NCI-H2081 treated with DMSO at 0.1 percent for 48 hours (cell line): ENCODE results near the gene C10orf95.

Experiments used
- DNase-seq: peaks from one replicate; lab custom pipeline; 2025; lab: John Stamatoyannopoulos, UW

C10orf95 gene

DNA sequence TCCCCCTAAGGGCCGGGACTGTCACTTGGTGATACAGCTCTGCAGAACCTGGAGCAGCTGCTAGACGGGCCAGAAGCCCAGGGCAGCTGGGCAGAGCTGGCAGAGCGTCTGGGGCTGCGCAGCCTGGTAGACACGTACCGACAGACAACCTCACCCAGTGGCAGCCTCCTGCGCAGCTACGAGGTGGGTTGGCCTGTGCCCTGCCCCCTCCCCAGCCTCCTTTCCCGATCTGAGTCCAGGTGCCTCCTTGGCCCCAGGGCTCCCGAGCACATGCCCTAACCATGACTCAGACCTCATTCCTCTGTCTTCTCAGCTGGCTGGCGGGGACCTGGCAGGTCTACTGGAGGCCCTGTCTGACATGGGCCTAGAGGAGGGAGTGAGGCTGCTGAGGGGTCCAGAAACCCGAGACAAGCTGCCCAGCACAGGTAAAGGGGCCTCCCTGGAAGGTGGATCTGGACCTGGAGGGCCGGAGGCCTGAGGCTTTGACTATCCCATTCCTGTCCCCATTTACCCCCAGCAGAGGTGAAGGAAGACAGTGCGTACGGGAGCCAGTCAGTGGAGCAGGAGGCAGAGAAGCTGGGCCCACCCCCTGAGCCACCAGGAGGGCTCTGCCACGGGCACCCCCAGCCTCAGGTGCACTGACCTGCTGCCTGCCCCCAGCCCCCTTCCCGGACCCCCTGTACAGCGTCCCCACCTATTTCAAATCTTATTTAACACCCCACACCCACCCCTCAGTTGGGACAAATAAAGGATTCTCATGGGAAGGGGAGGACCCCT lies 49.4 kb downstream of the C10orf95 start:
- DNase-seq = no peak

DNA sequence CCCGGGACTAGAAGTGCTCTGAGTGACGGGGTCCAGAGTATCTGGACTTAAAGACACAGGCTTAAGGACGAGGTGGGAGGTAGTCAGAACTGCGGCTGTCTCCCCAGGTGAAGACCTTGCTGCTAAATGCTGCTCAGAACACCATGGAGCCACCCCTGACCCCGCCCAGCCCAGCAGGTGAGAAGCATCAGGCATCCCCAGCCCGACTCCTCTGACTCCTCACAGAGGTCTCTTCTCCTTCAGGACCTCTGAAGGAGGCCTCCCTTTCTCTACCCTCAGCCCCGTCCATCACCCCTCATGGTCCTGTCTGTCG lies 50.0 kb downstream of the C10orf95 start:
- no peak for DNase-seq

DNA sequence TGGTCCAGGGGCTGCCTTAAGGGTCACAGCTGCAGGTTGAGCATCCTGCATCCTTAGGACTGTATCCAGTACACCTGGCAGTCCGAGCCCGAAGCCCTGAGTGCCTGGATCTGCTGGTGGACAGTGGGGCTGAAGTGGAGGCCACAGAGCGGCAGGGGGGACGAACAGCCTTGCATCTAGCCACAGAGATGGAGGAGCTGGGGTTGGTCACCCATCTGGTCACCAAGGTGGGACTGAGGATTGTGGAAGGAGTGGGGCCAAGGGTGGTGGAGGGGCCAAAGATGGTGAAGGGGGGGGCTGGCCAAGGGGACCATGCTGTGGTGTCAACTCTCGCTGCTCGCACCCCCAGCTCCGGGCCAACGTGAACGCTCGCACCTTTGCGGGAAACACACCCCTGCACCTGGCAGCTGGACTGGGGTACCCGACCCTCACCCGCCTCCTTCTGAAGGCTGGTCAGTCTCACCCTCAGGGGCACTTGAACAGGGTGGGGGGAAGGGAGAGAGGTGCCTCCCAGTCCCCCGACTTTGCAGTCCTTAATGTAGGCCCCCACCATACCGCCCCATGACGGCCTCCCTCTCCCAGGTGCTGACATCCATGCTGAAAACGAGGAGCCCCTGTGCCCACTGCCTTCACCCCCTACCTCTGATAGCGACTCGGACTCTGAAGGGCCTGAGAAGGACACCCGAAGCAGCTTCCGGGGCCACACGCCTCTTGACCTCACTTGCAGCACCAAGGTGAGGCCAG lies 50.6 kb downstream of the C10orf95 start:
- DNase-seq = no peak

DNA sequence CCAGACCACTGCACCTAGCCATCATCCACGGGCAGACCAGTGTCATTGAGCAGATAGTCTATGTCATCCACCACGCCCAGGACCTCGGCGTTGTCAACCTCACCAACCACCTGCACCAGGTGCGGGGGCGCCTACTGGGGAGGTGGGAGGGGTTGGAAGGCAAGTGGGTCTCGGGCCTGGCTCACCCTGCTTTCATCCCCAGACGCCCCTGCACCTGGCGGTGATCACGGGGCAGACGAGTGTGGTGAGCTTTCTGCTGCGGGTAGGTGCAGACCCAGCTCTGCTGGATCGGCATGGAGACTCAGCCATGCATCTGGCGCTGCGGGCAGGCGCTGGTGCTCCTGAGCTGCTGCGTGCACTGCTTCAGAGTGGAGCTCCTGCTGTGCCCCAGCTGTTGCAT lies 51.3 kb downstream of the C10orf95 start:
- no peak for DNase-seq
